Mucosa of descending colon (tissue), 3 donors: ENCODE measurements around the gene PDHX. TPM values are rescaled to one million over a fixed set of nuclear protein-coding genes. Genes with fewer than 3 reads are reported as not detected.
A peak's percentile ranks its signal among the peaks of the same experiment; 100 is the strongest.
"Not testable (repeated sequence)": the region's sequence is repeated elsewhere in the genome, so short reads cannot be mapped to it uniquely, and the experiment has no call there.

Source experiments
- ATAC-seq: fragments of 200-7000 bp; cut with Tn5 transposase; one replicate; pipeline ENCODE4 v1.9.1; 2020; ENCODE audit warnings: mild to moderate bottlenecking, moderate library complexity
- DNase-seq, 3 donors: peaks; one replicate each; pipeline ENCODE4 v3.0.0-alpha.2; 2020
- H3K36me3 ChIP-seq: fragments of 200-600 bp; one replicate; pipeline ENCODE4 v1.8.0; 2021; ENCODE audit warnings: low read depth, mild to moderate bottlenecking
- H3K4me1 ChIP-seq: fragments of 200-600 bp; one replicate; pipeline ENCODE4 v1.8.0; 2021; ENCODE audit warnings: low read depth, mild to moderate bottlenecking
- H3K4me3 ChIP-seq: fragments of 200-600 bp; one replicate; pipeline ENCODE4 v1.8.0; 2021; ENCODE audit warnings: mild to moderate bottlenecking
- H3K9me3 ChIP-seq: fragments of 200-600 bp; one replicate; pipeline ENCODE4 v1.8.0; 2021; ENCODE audit warnings: mild to moderate bottlenecking
- CTCF ChIP-seq: fragments of 200-600 bp; IDR thresholded peaks from one replicate; pipeline ENCODE4 v1.8.0; 2022; ENCODE audit warnings: antibody characterized with exemption, mild to moderate bottlenecking
- intact Hi-C, 2 donors: fragments of 100-400 bp; cut with DNase I in 1 of 2; cut with micrococcal nuclease in 1 of 2; formaldehyde crosslinking; loops; one replicate each; pipeline versions ENCODE4 v1.11.0 to v1.11.1; 2022; cut with DNase I, micrococcal nuclease
- total RNA-seq, 3 donors: library from RNA; stranded (reverse); fragmentation: NEBNext Ultra II Directional in 2 of 3; extraction: Animal tissue kit (Norgen Biotek cat#: 25700) in 2 of 3; gene quantifications; one replicate each; pipeline versions ENCODE4 v1.2.1 to v1.2.4, GENCODE V29; 2021 to 2023
- donor health status: DM: no; HTN: no; CAD: no; lungs with moderate emphysema.
- donor health status: DM: no; HTN: no; CAD: no.
- donor health status: DM: no; HTN: yes; CAD: no.

The PDHX gene
- total RNA-seq, 3 donors from 2014 or later: 39.4 to 44.3 (median 42.1) TPM

- no peak for ATAC-seq
- intact Hi-C loops: no loop called here
- no peak for TF ChIP-seq CTCF
Observed at GRCh38 chr11:34911676-34912075, 4.7 kb upstream of the PDHX start.

GRCh38 chr11:34913556-34913955 lies 2.9 kb upstream of the PDHX start:
- intact Hi-C loops, H3K9me3 ChIP-seq, ATAC-seq, H3K4me3 ChIP-seq, H3K36me3 ChIP-seq, DNase-seq: not testable (repeated sequence)
- H3K4me1 ChIP-seq: peaks cover 18% of the 10 kb centered on the region

More at GRCh38 chr11:34911676-34912075, 4.7 kb upstream of the PDHX start:
- H3K4me3 ChIP-seq: no peak overlapping the region
- no peaks in the 10 kb centered on the region for H3K9me3 ChIP-seq
- H3K36me3 ChIP-seq: no peaks in the 10 kb centered on the region
- H3K4me1 ChIP-seq: peaks cover 11% of the 10 kb centered on the region
- no peak for DNase-seq

GRCh38 chr11:34915136-34916014 lies 1.0 kb upstream of the PDHX start:
- intact Hi-C loops: no loop called here
- DNase-seq (no peak), ATAC-seq (peak; percentile 5)
- Histone ChIP-seq H3K4me3 (peak overlapping the region; percentile 50), H3K4me1 (peaks cover 15% of the 10 kb centered on the region), H3K9me3 (no peaks in the 10 kb centered on the region), H3K36me3 (no peaks in the 10 kb centered on the region)
- TF ChIP-seq CTCF: no peak

GRCh38 chr11:34916843-34917770 lies 689 bp downstream of the PDHX start:
- ATAC-seq (peak; percentile 14), DNase-seq (no peak)
- Histone ChIP-seq H3K9me3 (no peaks in the 10 kb centered on the region), H3K4me3 (peak overlapping the region; percentile 50), H3K36me3 (no peaks in the 10 kb centered on the region), H3K4me1 (peaks cover 15% of the 10 kb centered on the region)
- intact Hi-C loops: no loop called here
- no peak for TF ChIP-seq CTCF

GRCh38 chr11:34921156-34921555 lies 4.7 kb downstream of the PDHX start:
- intact Hi-C loops: loop anchor here (10.0 kb wide), 2 partner anchors 474 to 564 kb away; no protein-coding TSS in a partner anchor
- DNase-seq: no peak
- H3K4me3 ChIP-seq: no peak overlapping the region
- no peaks in the 10 kb centered on the region for H3K9me3 ChIP-seq
- H3K4me1 ChIP-seq: peaks cover 7% of the 10 kb centered on the region
- H3K36me3 ChIP-seq: no peaks in the 10 kb centered on the region
- ATAC-seq: no peak
- TF ChIP-seq CTCF: no peak
